Measurements from ENCODE around the gene CHCHD3. TPM values are rescaled to one million over a fixed set of nuclear protein-coding genes. Genes with fewer than 3 reads are reported as not detected.

CHCHD3 gene
- total and polyA plus RNA-seq, 3 experiments from 2014 or later, result 59.1 to 87.6 (median 86.9) TPM

DNA sequence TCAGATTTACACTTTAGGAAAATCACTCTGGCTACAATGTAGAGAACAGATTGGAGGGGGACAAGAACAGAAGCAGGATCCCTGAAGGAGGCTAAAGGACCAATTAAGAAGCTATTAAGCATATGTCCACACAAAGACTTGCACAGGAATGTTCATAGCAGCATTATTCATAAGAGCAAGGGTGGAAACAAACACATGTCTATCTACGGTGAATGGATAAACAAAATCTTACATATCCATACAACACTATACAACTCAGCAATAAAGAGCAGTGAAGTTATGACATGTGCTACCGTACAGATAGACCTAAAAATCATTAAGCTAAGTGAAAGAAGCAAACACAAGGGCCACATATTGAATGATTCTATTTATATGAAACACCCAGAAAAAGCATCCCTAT is 10.4 kb downstream of the CHCHD3 start:
- Histone ChIP-seq H3K27me3 (ENCODE audit: insufficient read depth, low read length, poor library complexity, severe bottlenecking) (no peaks in the 10 kb centered on the region), H3K36me3 (ENCODE audit: insufficient read depth, low read length) (no peaks in the 10 kb centered on the region), H3K9me3 (ENCODE audit: low read length) (no peaks in the 10 kb centered on the region), H3K27ac (ENCODE audit: low read depth, low read length) (no peak overlapping the region), H3K4me1 (ENCODE audit: insufficient read depth, low read length) (no peaks in the 10 kb centered on the region), H3K4me3 (ENCODE audit: low read length) (no peak overlapping the region)
- peaks cover 9 to 37% (median 31%) of the 10 kb centered on the region in 3 donors for H3K36me3 Mint-ChIP-seq
- no peaks in the 10 kb centered on the region for H3K9me3 Mint-ChIP-seq
- no peak for DNase-seq
- CTCF ChIA-PET, result interaction anchor here (0.7 kb wide), 1 partner anchor 11 kb away, joined by 3 read pairs; the partner anchor contains the start of gene CHCHD3
- no peaks in the 10 kb centered on the region for H3K27me3 Mint-ChIP-seq
- peaks cover 36 to 49% (median 47%) of the 10 kb centered on the region in 3 donors for H3K4me1 Mint-ChIP-seq
- POLR2A ChIA-PET, result no interaction called here
- H3K27ac Mint-ChIP-seq, result no peak overlapping the region
- no peak overlapping the region for H3K4me3 Mint-ChIP-seq

DNA sequence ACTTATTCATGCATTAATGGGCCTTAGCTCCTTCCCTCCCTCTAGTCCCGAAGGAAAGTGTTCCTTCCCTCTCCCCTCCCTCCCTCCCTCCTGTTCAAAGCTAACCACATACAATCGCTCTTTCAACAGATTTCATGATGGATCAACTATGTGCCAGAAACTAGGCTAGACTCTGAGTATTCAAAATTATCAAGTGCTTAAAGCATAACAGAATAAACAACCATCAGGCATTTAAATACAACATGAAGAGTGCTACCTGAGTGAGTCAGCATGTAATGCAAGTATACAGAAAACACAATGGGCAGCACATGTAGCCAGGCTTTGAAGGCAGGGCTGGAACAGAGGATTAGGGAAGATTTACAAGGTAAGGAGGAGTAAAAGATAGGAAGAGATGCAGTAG is 11.3 kb downstream of the CHCHD3 start:
- no peak for DNase-seq
- ChIA-PET POLR2A (no interaction called here), CTCF (no interaction called here)
- Histone ChIP-seq H3K27ac (ENCODE audit: low read depth, low read length) (no peak overlapping the region), H3K36me3 (ENCODE audit: insufficient read depth, low read length) (no peaks in the 10 kb centered on the region), H3K4me3 (ENCODE audit: low read length) (no peak overlapping the region), H3K4me1 (ENCODE audit: insufficient read depth, low read length) (no peaks in the 10 kb centered on the region), H3K27me3 (ENCODE audit: insufficient read depth, low read length, poor library complexity, severe bottlenecking) (no peaks in the 10 kb centered on the region), H3K9me3 (ENCODE audit: low read length) (no peaks in the 10 kb centered on the region)
- Mint-ChIP-seq H3K27ac (no peak overlapping the region), H3K4me3 (no peak overlapping the region), H3K27me3 (no peaks in the 10 kb centered on the region), H3K36me3 (peaks cover 10 to 43% (median 31%) of the 10 kb centered on the region in 3 donors), H3K9me3 (no peaks in the 10 kb centered on the region), H3K4me1 (peaks cover 35 to 47% (median 42%) of the 10 kb centered on the region in 3 donors)

DNA sequence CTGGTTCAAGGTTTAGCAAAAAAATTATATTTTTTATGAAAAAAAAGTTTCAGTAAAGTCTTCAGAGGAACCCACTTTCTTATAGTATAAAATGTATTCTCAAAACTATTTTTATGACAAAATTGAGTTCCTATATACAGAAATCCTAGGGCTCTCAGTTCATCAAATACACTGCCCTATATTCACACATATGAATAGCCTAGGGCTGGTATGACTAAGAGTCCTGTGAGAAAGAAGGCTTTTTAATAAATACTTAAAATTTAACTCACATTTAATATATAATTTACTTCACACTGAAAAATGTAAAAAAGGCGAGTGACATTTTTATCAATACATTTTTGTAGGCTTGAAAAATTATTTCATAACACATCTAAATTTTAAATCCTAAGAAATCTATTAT is 16.6 kb downstream of the CHCHD3 start:
- DNase-seq, result no peak
- Histone ChIP-seq H3K36me3 (ENCODE audit: insufficient read depth, low read length) (no peaks in the 10 kb centered on the region), H3K4me3 (ENCODE audit: low read length) (no peak overlapping the region), H3K27ac (ENCODE audit: low read depth, low read length) (no peak overlapping the region), H3K27me3 (ENCODE audit: insufficient read depth, low read length, poor library complexity, severe bottlenecking) (no peaks in the 10 kb centered on the region), H3K4me1 (ENCODE audit: insufficient read depth, low read length) (no peaks in the 10 kb centered on the region), H3K9me3 (ENCODE audit: low read length) (no peaks in the 10 kb centered on the region)
- no peak overlapping the region for H3K4me3 Mint-ChIP-seq
- peaks cover 15 to 54% (median 28%) of the 10 kb centered on the region in 3 donors for H3K36me3 Mint-ChIP-seq
- H3K27me3 Mint-ChIP-seq, result no peaks in the 10 kb centered on the region
- no peak overlapping the region for H3K27ac Mint-ChIP-seq
- ChIA-PET CTCF (no interaction called here), POLR2A (no interaction called here)
- H3K9me3 Mint-ChIP-seq, result no peaks in the 10 kb centered on the region
- peaks cover 16 to 37% (median 19%) of the 10 kb centered on the region in 3 donors for H3K4me1 Mint-ChIP-seq

DNA sequence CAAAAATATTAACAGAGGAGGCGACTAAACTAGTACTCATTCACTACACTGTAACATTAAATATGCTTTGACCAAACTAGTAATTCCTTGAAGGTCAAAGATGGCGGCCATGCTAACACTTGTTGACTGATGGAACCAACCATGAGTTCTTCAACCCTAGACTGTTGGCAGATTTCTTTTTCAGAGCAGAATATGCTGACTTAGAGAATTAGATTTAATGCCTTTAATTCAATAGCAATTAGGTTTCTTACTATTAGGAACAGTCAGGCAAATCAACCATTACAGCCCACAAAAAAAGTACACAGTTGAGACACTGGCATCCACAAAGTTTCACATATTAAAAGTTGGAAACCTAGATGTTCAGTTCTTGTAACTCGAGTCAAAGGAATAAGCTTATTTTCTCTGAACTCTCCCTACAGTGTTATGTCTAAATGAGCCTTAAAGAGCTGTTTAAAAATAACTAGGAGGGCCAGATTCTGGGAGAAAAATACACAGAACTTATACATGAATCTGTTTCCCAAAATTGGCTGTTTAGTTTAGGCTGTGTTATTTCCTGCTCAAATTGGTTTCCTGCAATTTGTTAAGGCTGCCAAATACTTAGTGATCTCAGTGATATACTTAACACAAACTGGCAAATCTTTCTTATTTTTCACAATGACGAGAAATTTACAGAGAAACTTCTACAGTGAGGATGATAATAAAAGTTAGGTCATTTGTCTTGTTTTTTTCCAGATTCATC is 17.6 kb downstream of the CHCHD3 start:
- ChIA-PET POLR2A (no interaction called here), CTCF (no interaction called here)
- no peak for DNase-seq
- Mint-ChIP-seq H3K27me3 (no peaks in the 10 kb centered on the region), H3K36me3 (peaks cover 15 to 53% (median 29%) of the 10 kb centered on the region in 3 donors), H3K4me3 (no peak overlapping the region), H3K27ac (no peak overlapping the region), H3K9me3 (no peaks in the 10 kb centered on the region), H3K4me1 (peaks cover 24 to 47% (median 25%) of the 10 kb centered on the region in 3 donors)
- H3K9me3 ChIP-seq (ENCODE audit: low read length), result no peaks in the 10 kb centered on the region
- H3K4me3 ChIP-seq (ENCODE audit: low read length), result no peak overlapping the region
- no peaks in the 10 kb centered on the region for H3K27me3 ChIP-seq (ENCODE audit: insufficient read depth, low read length, poor library complexity, severe bottlenecking)
- H3K36me3 ChIP-seq (ENCODE audit: insufficient read depth, low read length), result no peaks in the 10 kb centered on the region
- H3K27ac ChIP-seq (ENCODE audit: low read depth, low read length), result no peak overlapping the region
- H3K4me1 ChIP-seq (ENCODE audit: insufficient read depth, low read length), result no peaks in the 10 kb centered on the region

DNA sequence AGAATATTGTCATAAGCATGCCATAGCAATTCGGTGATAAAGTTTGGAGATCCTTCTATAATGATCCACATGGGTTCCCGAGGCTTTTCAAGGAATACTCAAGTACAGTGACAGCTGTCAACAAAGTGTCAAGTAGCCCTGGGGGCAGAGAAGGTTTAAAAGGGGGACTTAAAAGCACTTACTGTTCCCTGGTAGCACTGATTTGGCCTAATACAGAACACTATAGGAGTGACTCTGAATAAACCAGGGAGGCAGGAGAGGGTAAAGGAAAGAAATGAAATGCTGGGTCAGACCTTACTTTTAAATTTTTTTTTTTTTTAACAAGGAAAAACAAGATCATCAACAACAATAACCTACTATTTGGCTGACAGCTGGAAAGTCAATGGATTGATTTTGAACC is 20.1 kb downstream of the CHCHD3 start:
- Histone ChIP-seq H3K4me3 (ENCODE audit: low read length) (no peak overlapping the region), H3K36me3 (ENCODE audit: insufficient read depth, low read length) (no peaks in the 10 kb centered on the region), H3K9me3 (ENCODE audit: low read length) (no peaks in the 10 kb centered on the region), H3K4me1 (ENCODE audit: insufficient read depth, low read length) (no peaks in the 10 kb centered on the region), H3K27me3 (ENCODE audit: insufficient read depth, low read length, poor library complexity, severe bottlenecking) (no peaks in the 10 kb centered on the region), H3K27ac (ENCODE audit: low read depth, low read length) (no peak overlapping the region)
- Mint-ChIP-seq H3K9me3 (no peaks in the 10 kb centered on the region), H3K4me1 (peaks cover 30 to 64% (median 39%) of the 10 kb centered on the region in 3 donors), H3K27ac (peak overlapping the region in 1 of 8 donors; percentile 79), H3K36me3 (peaks cover 9 to 31% (median 14%) of the 10 kb centered on the region in 3 donors), H3K4me3 (no peak overlapping the region), H3K27me3 (no peaks in the 10 kb centered on the region)
- ChIA-PET POLR2A (no interaction called here), CTCF (no interaction called here)
- DNase-seq, result no peak

DNA sequence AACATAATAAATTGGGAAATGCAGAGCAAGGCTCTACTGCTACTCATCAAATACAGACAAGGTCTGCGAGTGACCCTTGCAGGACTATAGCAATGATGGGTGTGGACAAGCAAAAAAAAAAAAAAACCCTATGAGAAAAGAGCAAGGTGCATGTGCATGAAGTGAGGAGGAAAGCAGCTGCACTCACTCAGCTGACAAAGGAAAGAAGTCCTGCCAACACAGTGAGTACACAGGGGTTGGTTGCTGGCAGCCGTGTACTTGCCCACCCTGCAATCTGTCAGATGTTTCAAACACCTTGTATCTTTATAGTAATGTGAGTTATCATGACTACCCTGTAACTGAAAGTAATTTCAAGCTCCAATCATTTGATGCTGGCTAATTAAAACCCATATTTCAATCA is 20.5 kb downstream of the CHCHD3 start:
- Histone ChIP-seq H3K9me3 (ENCODE audit: low read length) (no peaks in the 10 kb centered on the region), H3K4me1 (ENCODE audit: insufficient read depth, low read length) (no peaks in the 10 kb centered on the region), H3K27ac (ENCODE audit: low read depth, low read length) (no peak overlapping the region), H3K4me3 (ENCODE audit: low read length) (no peak overlapping the region), H3K36me3 (ENCODE audit: insufficient read depth, low read length) (no peaks in the 10 kb centered on the region), H3K27me3 (ENCODE audit: insufficient read depth, low read length, poor library complexity, severe bottlenecking) (no peaks in the 10 kb centered on the region)
- ChIA-PET POLR2A (no interaction called here), CTCF (no interaction called here)
- peaks cover 30 to 65% (median 39%) of the 10 kb centered on the region in 3 donors for H3K4me1 Mint-ChIP-seq
- no peak for DNase-seq
- H3K27me3 Mint-ChIP-seq, result no peaks in the 10 kb centered on the region
- no peaks in the 10 kb centered on the region for H3K9me3 Mint-ChIP-seq
- H3K27ac Mint-ChIP-seq, result peak overlapping the region in 1 of 8 donors; percentile 36
- H3K36me3 Mint-ChIP-seq, result peaks cover 4 to 27% (median 10%) of the 10 kb centered on the region in 3 donors
- H3K4me3 Mint-ChIP-seq, result no peak overlapping the region

DNA sequence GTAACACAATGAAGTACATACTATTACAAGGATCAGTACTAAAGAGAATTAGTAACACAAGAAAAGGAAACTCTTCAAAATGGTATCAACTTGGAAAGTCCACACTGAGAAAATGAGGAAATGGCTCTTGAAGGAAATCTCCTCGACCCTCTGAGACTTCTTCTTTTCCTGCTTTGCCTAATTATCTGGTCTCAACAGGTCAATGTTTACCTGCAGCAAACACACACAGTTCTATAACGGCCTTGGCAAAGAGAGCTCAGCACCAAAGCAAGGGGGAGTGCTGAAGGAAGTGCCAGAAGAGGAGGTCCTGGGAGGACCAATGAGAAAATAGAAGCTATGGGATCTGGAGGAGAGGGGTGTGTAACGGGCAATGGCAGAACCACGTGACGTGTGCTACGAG is 21.9 kb downstream of the CHCHD3 start:
- POLR2A ChIA-PET, result no interaction called here
- CTCF ChIA-PET, result no interaction called here
- peak overlapping the region in 1 of 7 donors; percentile 5 for H3K4me3 Mint-ChIP-seq
- H3K4me3 ChIP-seq (ENCODE audit: low read length), result no peak overlapping the region
- H3K27me3 ChIP-seq (ENCODE audit: insufficient read depth, low read length, poor library complexity, severe bottlenecking), result no peaks in the 10 kb centered on the region
- peak overlapping the region in 1 of 8 donors; percentile 30 for H3K27ac Mint-ChIP-seq
- H3K36me3 Mint-ChIP-seq, result peaks cover 4 to 22% (median 12%) of the 10 kb centered on the region in 3 donors
- no peak for DNase-seq
- no peaks in the 10 kb centered on the region for H3K36me3 ChIP-seq (ENCODE audit: insufficient read depth, low read length)
- peaks cover 35 to 72% (median 44%) of the 10 kb centered on the region in 3 donors for H3K4me1 Mint-ChIP-seq
- no peaks in the 10 kb centered on the region for H3K9me3 ChIP-seq (ENCODE audit: low read length)
- H3K9me3 Mint-ChIP-seq, result no peaks in the 10 kb centered on the region
- no peak overlapping the region for H3K27ac ChIP-seq (ENCODE audit: low read depth, low read length)
- H3K4me1 ChIP-seq (ENCODE audit: insufficient read depth, low read length), result no peaks in the 10 kb centered on the region
- no peaks in the 10 kb centered on the region for H3K27me3 Mint-ChIP-seq

DNA sequence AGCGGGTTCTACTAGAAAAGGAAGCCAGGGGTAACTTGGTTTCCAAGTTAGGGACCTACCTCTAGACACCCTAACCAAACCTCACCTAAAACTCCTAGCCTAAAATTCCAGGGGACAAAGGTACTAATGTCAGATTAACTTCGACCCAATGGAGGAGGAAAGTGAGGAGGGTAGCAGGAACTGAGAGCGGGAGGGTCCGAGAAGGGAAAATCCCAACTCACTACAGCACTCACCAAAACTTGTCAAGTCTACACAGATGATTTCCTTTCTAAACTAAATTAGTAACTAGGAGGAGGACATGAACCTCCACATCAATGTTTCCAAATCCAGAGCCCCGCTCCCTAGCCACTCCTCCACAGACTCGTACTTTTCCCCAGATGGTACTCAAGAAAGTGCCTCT is 22.6 kb downstream of the CHCHD3 start:
- H3K27ac Mint-ChIP-seq, result no peak overlapping the region
- H3K36me3 Mint-ChIP-seq, result peaks cover 4 to 19% (median 9%) of the 10 kb centered on the region in 3 donors
- no peak overlapping the region for H3K4me3 ChIP-seq (ENCODE audit: low read length)
- H3K27me3 ChIP-seq (ENCODE audit: insufficient read depth, low read length, poor library complexity, severe bottlenecking), result no peaks in the 10 kb centered on the region
- H3K4me3 Mint-ChIP-seq, result no peak overlapping the region
- ChIA-PET CTCF (no interaction called here), POLR2A (no interaction called here)
- no peak for DNase-seq
- no peaks in the 10 kb centered on the region for H3K36me3 ChIP-seq (ENCODE audit: insufficient read depth, low read length)
- no peaks in the 10 kb centered on the region for H3K9me3 ChIP-seq (ENCODE audit: low read length)
- H3K9me3 Mint-ChIP-seq, result no peaks in the 10 kb centered on the region
- H3K27ac ChIP-seq (ENCODE audit: low read depth, low read length), result no peak overlapping the region
- no peaks in the 10 kb centered on the region for H3K27me3 Mint-ChIP-seq
- H3K4me1 ChIP-seq (ENCODE audit: insufficient read depth, low read length), result no peaks in the 10 kb centered on the region
- H3K4me1 Mint-ChIP-seq, result peaks cover 33 to 69% (median 44%) of the 10 kb centered on the region in 3 donors

Measured in CD8-positive, alpha-beta memory T cell (primary cell).